ENCODE measurements around the gene IQGAP2. TPM values are rescaled to one million over a fixed set of nuclear protein-coding genes. Genes with fewer than 3 reads are reported as not detected.

Gene IQGAP2
- total RNA-seq, 2 donors from 2014 or later: 15.3 to 17.6 TPM

DNA sequence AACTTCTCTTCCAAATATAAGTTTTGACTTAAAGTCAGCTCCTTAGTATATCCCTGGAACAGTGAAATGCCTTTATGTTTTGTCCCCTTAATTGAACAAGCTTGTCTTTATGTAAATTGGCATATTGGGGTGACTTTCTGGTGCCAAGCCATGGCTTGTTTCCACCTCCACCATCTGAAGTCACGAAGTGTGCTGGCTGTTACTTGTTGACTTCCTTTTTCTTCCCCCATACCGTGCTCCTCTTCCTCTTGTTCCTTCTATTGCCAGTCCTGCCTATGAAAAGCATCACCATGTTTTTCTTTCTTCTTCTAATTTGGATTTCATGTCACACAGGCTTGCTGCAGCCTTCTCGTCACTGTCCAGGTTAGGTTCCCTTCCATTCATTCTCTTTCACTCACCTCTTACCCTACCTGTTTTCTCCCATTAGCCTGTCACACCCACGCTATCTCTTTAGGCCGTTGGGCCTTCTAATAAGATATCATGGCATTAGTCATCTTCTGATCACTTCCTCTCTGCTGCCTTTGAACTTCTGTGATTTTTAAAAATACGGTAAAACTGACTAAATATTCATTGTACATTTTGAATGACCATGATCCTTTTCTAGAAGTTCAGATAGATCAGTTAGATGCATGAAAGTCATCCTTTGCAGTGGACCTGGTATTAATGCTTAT is 48.1 kb downstream of the IQGAP2 start:
- no peak for ATAC-seq (ENCODE audit: insufficient number of reproducible peaks, low FRiP score, low read depth)
- Histone ChIP-seq H3K9me3 (no peaks in the 10 kb centered on the region), H3K36me3 (no peaks in the 10 kb centered on the region), H3K27ac (no peak overlapping the region), H3K4me1 (ENCODE audit: control insufficient read depth in 1 of 2, low read depth in 2 of 2) (no peaks in the 10 kb centered on the region), H3K27me3 (replicated peaks; ENCODE audit: insufficient read depth) (no peaks in the 10 kb centered on the region), H3K4me3 (no peak overlapping the region)
- DNase-seq (ENCODE audit: low spot score): no peak
- TF ChIP-seq, protein P1, sequence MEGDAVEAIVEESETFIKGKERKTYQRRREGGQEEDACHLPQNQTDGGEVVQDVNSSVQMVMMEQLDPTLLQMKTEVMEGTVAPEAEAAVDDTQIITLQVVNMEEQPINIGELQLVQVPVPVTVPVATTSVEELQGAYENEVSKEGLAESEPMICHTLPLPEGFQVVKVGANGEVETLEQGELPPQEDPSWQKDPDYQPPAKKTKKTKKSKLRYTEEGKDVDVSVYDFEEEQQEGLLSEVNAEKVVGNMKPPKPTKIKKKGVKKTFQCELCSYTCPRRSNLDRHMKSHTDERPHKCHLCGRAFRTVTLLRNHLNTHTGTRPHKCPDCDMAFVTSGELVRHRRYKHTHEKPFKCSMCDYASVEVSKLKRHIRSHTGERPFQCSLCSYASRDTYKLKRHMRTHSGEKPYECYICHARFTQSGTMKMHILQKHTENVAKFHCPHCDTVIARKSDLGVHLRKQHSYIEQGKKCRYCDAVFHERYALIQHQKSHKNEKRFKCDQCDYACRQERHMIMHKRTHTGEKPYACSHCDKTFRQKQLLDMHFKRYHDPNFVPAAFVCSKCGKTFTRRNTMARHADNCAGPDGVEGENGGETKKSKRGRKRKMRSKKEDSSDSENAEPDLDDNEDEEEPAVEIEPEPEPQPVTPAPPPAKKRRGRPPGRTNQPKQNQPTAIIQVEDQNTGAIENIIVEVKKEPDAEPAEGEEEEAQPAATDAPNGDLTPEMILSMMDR (IDR thresholded peaks at IDR 0.05): no peak

- Histone ChIP-seq H3K27ac (no peak overlapping the region), H3K4me1 (ENCODE audit: control insufficient read depth in 1 of 2, low read depth in 2 of 2) (no peaks in the 10 kb centered on the region), H3K9me3 (no peaks in the 10 kb centered on the region), H3K27me3 (replicated peaks; ENCODE audit: insufficient read depth) (no peaks in the 10 kb centered on the region), H3K4me3 (no peak overlapping the region), H3K36me3 (no peaks in the 10 kb centered on the region)
- TF ChIP-seq, protein P1 (IDR thresholded peaks at IDR 0.05): no peak
- DNase-seq (ENCODE audit: low spot score) (no peak), ATAC-seq (ENCODE audit: insufficient number of reproducible peaks, low FRiP score, low read depth) (no peak)
Measured at GRCh38 chr5:76455531-76456133, 52.5 kb downstream of the IQGAP2 start.

DNA sequence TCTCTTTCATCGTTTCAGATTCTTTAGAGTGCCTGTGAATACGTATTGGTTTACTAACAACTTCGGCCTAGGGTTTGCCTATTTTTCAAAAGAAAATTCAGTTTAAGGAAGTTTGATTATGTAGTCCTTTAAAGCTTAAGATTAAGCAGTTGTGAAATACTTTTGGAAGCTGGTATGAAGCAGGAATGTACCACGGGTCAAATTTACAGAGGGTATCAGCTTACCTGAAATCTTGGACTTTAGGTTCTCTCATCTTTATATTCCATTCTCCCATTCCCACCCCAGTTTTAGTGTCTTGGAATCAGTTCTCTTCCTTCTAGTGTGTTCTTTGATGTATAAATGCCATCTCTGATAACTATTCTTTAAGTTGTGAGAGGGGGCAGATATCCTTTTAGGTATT is 53.2 kb downstream of the IQGAP2 start:
- Histone ChIP-seq H3K9me3 (no peaks in the 10 kb centered on the region), H3K36me3 (no peaks in the 10 kb centered on the region), H3K27me3 (replicated peaks; ENCODE audit: insufficient read depth) (no peaks in the 10 kb centered on the region), H3K27ac (no peak overlapping the region), H3K4me3 (no peak overlapping the region), H3K4me1 (ENCODE audit: control insufficient read depth in 1 of 2, low read depth in 2 of 2) (no peaks in the 10 kb centered on the region)
- DNase-seq (ENCODE audit: low spot score): no peak
- ATAC-seq (ENCODE audit: insufficient number of reproducible peaks, low FRiP score, low read depth): no peak
- TF ChIP-seq, protein P1 (IDR thresholded peaks at IDR 0.05): no peak

GRCh38 chr5:76457674-76458485 is 54.8 kb downstream of the IQGAP2 start:
- Histone ChIP-seq H3K4me3 (no peak overlapping the region), H3K4me1 (ENCODE audit: control insufficient read depth in 1 of 2, low read depth in 2 of 2) (no peaks in the 10 kb centered on the region), H3K36me3 (no peaks in the 10 kb centered on the region), H3K9me3 (no peaks in the 10 kb centered on the region), H3K27me3 (replicated peaks; ENCODE audit: insufficient read depth) (no peaks in the 10 kb centered on the region), H3K27ac (no peak overlapping the region)
- TF ChIP-seq, protein P1 (IDR thresholded peaks at IDR 0.05): no peak
- ATAC-seq (ENCODE audit: insufficient number of reproducible peaks, low FRiP score, low read depth) (no peak), DNase-seq (ENCODE audit: low spot score) (no peak)

DNA sequence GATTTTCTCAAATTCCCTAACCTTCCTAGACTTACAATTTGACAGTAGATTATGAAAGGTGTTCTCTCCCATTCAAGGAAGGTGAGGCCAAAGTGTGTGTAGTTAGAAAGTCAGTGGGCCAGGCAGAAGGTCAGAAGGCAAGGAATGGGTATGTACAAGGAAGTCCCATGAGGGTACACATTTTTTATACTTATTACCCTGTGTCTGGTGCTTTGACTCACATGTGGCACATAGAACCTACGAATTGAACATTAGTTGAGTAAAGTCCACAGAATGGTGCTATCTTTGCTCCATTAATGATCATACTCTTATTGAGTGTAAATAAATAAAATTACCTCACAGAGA is 55.4 kb downstream of the IQGAP2 start:
- no peaks in the 10 kb centered on the region for H3K4me1 ChIP-seq (ENCODE audit: control insufficient read depth in 1 of 2, low read depth in 2 of 2)
- no peaks in the 10 kb centered on the region for H3K9me3 ChIP-seq
- no peak overlapping the region for H3K4me3 ChIP-seq
- H3K27me3 ChIP-seq (replicated peaks; ENCODE audit: insufficient read depth): no peaks in the 10 kb centered on the region
- no peak overlapping the region for H3K27ac ChIP-seq
- TF ChIP-seq, protein P1 (IDR thresholded peaks at IDR 0.05): no peak
- no peak for ATAC-seq (ENCODE audit: insufficient number of reproducible peaks, low FRiP score, low read depth)
- no peak for DNase-seq (ENCODE audit: low spot score)
- no peaks in the 10 kb centered on the region for H3K36me3 ChIP-seq
